RWPE1 (cell line): ENCODE data around the gene MIB1.

Experiments used
- CTCF ChIA-PET: fragments of 350-600 bp; sonication (Branson Sonifier 250); formaldehyde crosslinking; extraction: SDS; loops from one replicate; lab custom pipeline; 2021; lab: Yijun Ruan, JAX
- POLR2A ChIA-PET: fragments of 400-600 bp; formaldehyde crosslinking; extraction: SDS; loops from one replicate; lab custom pipeline; 2020; ENCODE audit warnings: antibody characterized with exemption; ENCODE audit not compliant: low non-redundant PET; lab: Yijun Ruan, JAX
- DNase-seq: peaks from one replicate; pipeline ENCODE4 v3.0.0; 2012; ENCODE audit warnings: low spot score
- H3K27ac ChIP-seq: fragments of 450-650 bp; 2 replicates; pipeline ENCODE4 v1.5.1; 2017
- TF ChIP-seq, protein P1 (sequence below): fragments of 450-650 bp; conservative IDR thresholded peaks from 2 replicates; pipeline ENCODE4 v1.5.1; 2017; ENCODE audit warnings: low read depth, mild to moderate bottlenecking

Gene MIB1

DNA sequence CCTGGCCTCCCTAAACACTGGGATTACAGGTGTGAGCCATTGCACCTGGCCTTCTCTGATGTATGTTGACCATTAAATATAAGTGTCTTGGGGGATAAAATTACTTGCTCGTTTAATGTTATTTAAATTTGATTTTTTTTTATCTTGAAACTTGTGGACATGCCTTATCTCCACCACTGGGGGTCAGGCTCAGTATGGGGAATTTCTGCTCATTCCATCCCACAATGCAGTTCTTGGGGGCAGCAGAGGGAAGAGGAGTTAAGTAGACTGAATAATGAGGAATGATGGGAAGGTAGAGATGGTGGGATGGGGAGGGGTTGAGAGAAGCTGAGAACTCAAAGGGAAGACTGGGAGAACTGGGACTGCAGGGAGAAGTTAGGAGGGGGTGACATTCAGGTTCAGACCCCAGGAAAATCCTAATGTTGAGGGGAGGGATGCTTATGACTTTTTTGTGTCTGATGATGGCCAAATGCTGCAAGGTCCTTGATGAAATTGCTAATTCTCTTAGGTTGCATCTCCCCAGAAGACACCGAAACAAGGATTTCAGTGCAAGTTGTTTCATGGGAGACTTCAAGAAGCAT lies 174.2 kb downstream of the MIB1 start:
- TF ChIP-seq, protein P1, sequence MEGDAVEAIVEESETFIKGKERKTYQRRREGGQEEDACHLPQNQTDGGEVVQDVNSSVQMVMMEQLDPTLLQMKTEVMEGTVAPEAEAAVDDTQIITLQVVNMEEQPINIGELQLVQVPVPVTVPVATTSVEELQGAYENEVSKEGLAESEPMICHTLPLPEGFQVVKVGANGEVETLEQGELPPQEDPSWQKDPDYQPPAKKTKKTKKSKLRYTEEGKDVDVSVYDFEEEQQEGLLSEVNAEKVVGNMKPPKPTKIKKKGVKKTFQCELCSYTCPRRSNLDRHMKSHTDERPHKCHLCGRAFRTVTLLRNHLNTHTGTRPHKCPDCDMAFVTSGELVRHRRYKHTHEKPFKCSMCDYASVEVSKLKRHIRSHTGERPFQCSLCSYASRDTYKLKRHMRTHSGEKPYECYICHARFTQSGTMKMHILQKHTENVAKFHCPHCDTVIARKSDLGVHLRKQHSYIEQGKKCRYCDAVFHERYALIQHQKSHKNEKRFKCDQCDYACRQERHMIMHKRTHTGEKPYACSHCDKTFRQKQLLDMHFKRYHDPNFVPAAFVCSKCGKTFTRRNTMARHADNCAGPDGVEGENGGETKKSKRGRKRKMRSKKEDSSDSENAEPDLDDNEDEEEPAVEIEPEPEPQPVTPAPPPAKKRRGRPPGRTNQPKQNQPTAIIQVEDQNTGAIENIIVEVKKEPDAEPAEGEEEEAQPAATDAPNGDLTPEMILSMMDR: peak; percentile 43
- H3K27ac ChIP-seq: no peak overlapping the region
- ChIA-PET POLR2A (no interaction called here), CTCF (interaction anchor here (1.0 kb wide), 1 partner anchor 648 kb away, joined by 3 read pairs; no protein-coding TSS in a partner anchor)
- peak; percentile 30 for DNase-seq

DNA sequence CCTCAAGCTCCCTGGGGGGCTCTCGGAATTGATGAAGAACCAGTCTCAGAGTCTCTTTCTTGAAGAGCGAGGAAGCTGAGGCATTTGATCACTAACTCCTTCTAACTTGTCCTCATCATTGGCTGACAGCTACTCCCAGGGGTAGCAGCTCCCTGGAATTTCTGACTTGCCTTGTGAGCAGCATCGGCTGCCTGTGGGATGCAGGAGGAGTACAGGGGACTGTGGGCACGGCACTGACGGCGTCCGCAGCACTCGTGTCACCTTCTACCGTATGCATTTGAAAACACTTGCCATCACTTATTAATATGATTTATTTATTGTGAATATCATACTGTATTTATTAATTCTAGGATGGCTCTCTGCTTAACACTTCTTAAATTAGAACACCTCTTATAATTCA lies 175.0 kb downstream of the MIB1 start:
- TF ChIP-seq, protein P1: no peak
- no peak overlapping the region for H3K27ac ChIP-seq
- ChIA-PET CTCF (interaction anchor here (1.0 kb wide), 1 partner anchor 647 kb away, joined by 3 read pairs; no protein-coding TSS in a partner anchor), POLR2A (no interaction called here)
- no peak for DNase-seq

DNA sequence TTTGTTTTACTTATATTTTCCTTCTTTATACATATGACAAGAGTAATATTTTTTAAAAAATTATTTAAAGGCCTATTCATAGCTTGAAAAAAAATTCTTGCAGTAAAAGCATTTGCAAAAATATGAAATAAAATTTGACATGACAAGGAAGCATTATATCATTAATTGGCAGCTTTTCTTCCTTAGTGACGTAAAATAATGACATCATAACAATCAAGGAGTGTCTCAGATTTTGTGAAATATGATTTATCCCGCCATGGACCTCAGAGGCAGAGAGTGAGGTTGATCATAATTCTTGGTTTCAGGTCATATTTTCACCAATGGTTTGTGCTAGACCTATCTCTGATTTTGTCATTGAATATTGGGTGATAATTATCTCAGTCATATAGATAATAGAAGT lies 176.0 kb downstream of the MIB1 start:
- ChIA-PET POLR2A (no interaction called here), CTCF (no interaction called here)
- TF ChIP-seq, protein P1: no peak
- H3K27ac ChIP-seq: no peak overlapping the region
- DNase-seq: no peak

DNA sequence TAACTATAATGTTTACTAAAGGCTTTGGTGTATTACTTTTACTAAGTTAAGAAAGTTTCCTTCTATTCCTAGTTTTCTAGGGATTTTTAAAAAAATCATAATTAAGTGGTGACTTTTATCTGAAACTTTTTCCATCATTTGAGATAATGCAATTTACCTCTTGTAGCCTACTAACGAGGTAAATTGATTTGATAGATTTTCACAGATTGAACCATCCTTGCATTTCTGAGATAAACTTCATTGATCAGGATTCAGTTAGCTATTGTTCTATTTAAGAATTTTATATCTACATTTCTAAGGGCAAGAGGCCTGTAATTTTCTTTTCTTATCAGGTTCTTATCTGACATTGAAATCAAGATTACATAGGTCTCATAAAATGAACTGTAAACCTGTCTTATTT lies 178.1 kb downstream of the MIB1 start:
- CTCF ChIA-PET: no interaction called here
- POLR2A ChIA-PET: no interaction called here
- TF ChIP-seq, protein P1: no peak
- DNase-seq: no peak
- no peak overlapping the region for H3K27ac ChIP-seq
